ENCODE data around the gene FSD1.
"Not testable (repeated sequence)": the region's sequence is repeated elsewhere in the genome, so short reads cannot be mapped to it uniquely, and the experiment has no call there.

Gene FSD1

DNA sequence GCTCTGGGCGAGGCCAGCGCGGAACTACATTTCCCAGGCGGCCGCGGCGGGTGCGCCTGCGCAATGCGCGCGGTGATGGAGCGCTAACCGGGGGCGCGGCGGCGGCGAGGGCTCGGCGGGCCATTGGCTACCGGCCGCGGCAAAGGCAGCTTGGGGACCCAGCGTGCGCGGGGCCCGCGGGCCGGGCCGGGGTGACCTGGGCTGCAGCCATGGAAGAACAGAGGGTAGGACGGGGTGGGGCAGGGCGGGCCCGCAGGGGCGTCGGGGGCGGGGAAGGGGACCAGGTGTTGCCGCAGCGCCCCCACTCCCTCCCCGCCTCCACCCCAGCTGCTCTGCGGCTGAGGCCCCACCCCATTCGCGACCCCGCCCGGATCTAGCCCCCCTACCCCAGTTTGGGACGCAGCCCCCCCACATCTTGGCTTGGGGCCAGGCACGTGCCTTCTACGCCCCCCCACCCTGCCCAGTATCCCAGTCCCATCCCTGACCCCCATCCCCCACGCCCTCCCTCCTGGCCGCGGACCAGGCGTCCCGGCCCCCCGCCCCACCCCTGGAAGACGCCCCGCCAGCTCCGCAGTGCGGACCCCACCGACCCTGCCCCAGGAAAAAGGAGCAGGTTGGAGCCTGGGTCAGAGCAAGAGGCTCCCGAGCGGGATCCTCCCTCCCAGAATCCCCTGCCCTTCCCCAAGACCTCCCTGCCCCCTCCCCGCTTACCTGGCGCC, at the start of gene FSD1:
Gene FSD1, plus strand, starts transcription at position 61 of the 719 bp plus-strand sequence. Its CDS starts 149 bp downstream, at position 210.
- peak; percentile 66 for DNase-seq (ENCODE audit: low read depth)

GRCh38 chr19:4256563-4256962, 47.8 kb upstream of the FSD1 start:
- no peak for DNase-seq (ENCODE audit: low read depth)

DNA sequence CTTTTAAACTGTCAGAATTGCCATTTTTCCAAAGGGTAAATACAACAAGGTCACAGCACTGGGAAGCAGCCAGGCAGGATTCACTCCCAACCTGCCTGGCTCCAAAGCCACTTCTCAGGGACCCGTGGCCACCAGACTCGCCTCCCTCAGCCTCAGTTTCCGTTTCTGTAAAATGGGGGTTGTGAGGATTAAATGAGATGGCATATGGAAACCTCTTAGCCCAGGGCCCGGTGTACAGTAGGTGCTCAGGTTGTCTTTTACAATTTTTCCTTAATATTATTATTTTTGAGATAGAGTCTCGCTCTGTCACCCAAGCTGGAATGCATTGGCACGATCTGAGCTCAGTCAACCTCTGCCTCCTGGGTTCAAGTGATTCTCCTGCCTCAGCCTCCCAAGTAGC, 47.4 kb upstream of the FSD1 start:
- DNase-seq (ENCODE audit: low read depth), result no peak

DNA sequence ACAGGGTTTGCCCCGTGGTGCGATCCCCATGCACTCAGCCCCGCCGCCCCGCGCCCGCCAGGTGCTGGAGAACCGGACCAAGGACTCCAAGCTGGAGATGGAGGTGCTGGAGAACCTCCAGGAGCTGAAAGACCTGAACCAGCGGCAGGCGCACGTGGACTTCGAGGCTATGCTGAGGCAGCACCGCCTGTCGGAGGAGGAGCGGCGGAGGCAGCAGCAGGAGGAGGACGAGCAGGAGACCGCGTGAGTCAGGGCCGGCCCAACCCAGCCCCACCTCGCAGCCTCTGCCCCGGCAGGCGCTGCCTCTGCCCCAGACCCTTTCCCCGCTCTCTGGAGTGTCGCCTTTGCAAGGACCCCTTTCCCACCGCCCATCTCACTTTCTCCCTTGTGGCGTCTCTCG, 46.2 kb upstream of the FSD1 start:
- no peak for DNase-seq (ENCODE audit: low read depth)

DNA sequence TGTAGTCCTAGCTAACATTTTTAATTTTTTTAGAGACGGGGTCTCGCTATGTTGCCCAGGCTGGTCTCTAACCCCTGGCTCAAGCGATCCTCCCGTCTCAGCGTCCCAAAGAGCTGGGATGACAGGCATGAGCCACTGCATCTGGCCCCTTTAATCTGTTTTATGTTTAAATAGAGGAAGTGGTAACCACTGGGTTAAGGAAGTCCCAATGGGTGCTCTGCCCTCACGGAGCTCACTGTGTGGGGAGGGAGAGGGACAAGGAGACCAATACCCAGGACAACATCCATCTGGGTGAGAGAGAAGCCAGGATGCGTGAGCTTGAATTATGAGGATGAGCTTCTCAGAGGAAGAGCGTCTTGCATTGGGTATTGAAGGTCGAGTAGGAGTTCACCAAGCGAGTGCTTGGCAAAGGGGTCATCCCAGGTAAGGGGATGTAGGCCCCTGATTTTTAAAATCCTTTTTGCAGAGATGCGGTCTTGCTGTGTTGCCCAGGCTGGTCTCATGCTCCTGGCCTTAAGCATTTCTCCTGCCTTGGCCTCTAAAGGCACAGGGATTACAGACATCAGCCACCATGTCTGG, 43.7 kb upstream of the FSD1 start:
- no peak for DNase-seq (ENCODE audit: low read depth)

DNA sequence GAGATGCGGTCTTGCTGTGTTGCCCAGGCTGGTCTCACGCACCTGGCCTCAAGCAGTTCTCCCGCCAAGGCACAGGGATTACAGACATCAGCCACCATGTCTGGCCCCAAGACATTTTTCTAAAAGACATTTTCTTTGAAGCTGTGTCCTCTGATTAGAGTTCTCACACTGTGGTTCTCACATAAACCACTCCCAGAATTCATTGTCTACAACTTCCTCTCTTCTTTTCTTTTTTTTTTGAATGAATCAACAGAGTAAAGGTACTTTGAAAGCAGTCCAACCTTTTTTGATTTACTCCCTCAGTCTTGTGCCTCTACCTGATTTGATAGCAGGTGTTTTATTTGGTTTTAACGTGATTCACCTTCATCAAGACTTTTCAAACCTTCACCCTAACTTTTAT, 39.6 kb upstream of the FSD1 start:
- DNase-seq (ENCODE audit: low read depth), result no peak

- no peak for DNase-seq (ENCODE audit: low read depth)
These were observed 38.0 kb upstream of the FSD1 start for GRCh38 chr19:4266253-4267000.

- DNase-seq (ENCODE audit: low read depth), result peak; percentile 48
These were observed 37.1 kb upstream of the FSD1 start for GRCh38 chr19:4267101-4267900.

- no peak for DNase-seq (ENCODE audit: low read depth)
These were observed 36.2 kb upstream of the FSD1 start for GRCh38 chr19:4267901-4268815.

DNA sequence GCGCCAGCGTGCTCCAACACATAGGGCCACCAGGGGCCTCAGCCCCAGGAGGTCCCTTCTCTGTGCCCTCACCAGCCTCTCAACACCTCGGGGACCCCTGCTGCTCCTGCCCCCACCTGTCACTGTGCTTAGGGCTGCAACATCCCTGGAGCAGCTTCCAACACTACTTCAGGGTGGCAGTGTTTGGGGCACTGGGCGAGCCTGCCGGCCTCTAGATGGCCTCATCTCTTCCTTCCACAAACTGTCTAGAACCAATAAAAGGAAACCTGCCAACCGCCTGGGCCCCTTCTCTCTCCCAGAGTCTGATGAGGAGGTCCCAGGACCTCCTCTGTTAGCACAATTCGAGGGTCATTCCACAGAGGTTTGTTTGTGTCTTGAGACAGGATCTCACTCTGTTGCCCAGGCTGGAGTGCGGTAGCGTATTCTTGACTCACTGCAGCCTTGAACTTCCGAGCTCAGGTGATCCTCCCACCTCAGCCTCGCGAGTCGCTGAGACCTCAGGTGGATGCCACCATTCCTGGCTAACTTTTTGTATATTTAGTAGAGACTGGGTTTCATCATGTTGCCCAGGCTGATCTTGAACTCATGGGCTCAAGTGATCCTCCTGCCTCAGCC, 35.5 kb upstream of the FSD1 start:
- DNase-seq (ENCODE audit: low read depth), result no peak

- no peak for DNase-seq (ENCODE audit: low read depth)
These were observed 31.5 kb upstream of the FSD1 start for GRCh38 chr19:4272894-4273293.

GRCh38 chr19:4274321-4274686, 30.1 kb upstream of the FSD1 start:
- DNase-seq (ENCODE audit: low read depth), result not testable (repeated sequence)

- DNase-seq (ENCODE audit: low read depth), result no peak
These were observed 27.2 kb upstream of the FSD1 start for GRCh38 chr19:4277191-4277696.

DNA sequence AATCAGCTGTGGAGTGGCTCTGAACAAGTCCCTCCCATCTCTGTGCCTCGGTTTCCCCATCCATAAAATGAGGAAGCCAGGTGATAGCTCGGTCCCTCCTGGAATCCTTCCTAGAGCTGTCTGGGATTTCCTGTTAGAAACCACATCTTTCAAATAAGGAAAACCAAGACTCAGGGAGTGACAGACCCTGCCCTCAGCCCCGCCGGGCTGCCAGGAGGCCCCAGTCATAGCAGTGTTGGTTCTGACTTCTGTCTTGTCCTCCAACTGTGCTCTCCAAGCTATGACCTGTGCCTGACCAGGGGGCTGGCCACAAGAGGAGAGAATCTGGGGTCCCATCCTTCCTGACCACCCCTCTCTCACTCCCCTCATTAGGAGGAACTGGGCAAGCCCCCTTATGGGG, 26.4 kb upstream of the FSD1 start:
- no peak for DNase-seq (ENCODE audit: low read depth)

- DNase-seq (ENCODE audit: low read depth), result no peak
These were observed 25.8 kb upstream of the FSD1 start, which contains the start of gene SHD for GRCh38 chr19:4278419-4279266. Gene SHD (plus strand): TSS chr19:4279266. CDS start chr19:4280064, 798 bp downstream.

- no peak for DNase-seq (ENCODE audit: low read depth)
These were observed 25.2 kb upstream of the FSD1 start for GRCh38 chr19:4279267-4279529.

- DNase-seq (ENCODE audit: low read depth), result no peak
These were observed 24.6 kb upstream of the FSD1 start for GRCh38 chr19:4279530-4280422.

DNA sequence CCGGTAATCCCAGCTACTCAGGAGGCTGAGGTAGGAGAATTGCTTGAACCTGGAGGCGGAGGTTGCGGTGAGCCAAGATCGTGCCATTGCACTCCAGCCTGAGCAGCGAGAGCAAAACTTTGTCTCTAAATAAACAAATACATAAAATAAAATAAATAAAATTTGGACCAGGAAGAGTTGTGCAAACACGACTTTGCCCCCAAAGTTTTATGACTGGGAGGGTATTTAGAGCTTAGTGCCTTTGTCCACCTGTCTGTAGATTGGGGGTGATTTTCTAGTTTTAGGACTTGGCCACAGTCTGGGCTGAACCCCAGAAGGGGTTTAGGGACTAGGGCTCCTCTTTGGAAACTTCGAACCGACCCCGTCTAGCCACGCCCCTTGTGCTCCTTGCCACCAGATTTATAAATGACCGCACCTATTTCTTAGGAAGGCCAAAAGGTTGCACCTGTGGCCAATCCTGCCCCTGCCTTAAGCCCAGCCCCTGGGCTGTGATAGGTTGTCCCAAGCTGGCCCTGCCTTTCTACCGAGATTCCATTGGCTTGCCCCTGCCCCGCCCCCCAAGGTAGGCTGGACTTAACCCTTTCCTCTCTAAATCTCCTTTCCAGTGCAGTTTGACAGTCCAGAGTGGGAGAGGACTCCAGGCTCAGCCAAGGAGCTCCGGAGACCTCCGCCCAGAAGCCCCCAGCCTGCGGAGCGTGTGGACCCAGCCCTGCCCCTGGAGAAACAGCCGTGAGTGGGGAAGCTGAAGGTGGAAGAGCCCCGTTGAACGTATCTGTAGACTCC, 20.0 kb upstream of the FSD1 start:
- no peak for DNase-seq (ENCODE audit: low read depth)

Measured in stimulated activated CD8-positive, alpha-beta memory T cell treated with anti-CD3 and anti-CD28 coated beads, Interleukin-4, amount 100 ng/mL, for 24 hours (primary cell).